ENCODE measurements around the gene PLCB4. TPM values are rescaled to one million over a fixed set of nuclear protein-coding genes. Genes with fewer than 3 reads are reported as not detected.

PLCB4 gene
- total RNA-seq, 2 experiments from 2014 or later = 0.06 TPM; not detected in 1

- no peak for TF ChIP-seq CTCF (IDR thresholded peaks at IDR 0.05)
- no peaks in the 10 kb centered on the region for H3K4me1 ChIP-seq (ENCODE audit: insufficient read depth, low read length)
- POLR2A ChIA-PET = no interaction called here
- Mint-ChIP-seq H3K27me3 (no peaks in the 10 kb centered on the region), H3K9me3 (peaks cover 14% of the 10 kb centered on the region), H3K4me1 (ENCODE audit: low read depth) (no peaks in the 10 kb centered on the region), H3K4me3 (no peak overlapping the region), H3K27ac (no peak overlapping the region), H3K36me3 (ENCODE audit: low read depth) (no peaks in the 10 kb centered on the region)
- no peaks in the 10 kb centered on the region for H3K36me3 ChIP-seq (ENCODE audit: insufficient read depth, low read length)
- H3K4me3 ChIP-seq (ENCODE audit: low read length) = no peak overlapping the region
- H3K27me3 ChIP-seq (ENCODE audit: control insufficient read depth in 1 of 2, insufficient read depth in 2 of 2, low read length in 2 of 2) = no peaks in the 10 kb centered on the region
- intact Hi-C loops (cut with DNase I, micrococcal nuclease) = no loop called here
- no peak for DNase-seq
- H3K27ac ChIP-seq (ENCODE audit: low read depth in 1 of 2, low read length in 2 of 2) = no peak overlapping the region
- ATAC-seq (ENCODE audit: poor library complexity) = no peak
- CTCF ChIA-PET = no interaction called here
- H3K9me3 ChIP-seq (ENCODE audit: control insufficient read depth in 1 of 2, insufficient read depth in 1 of 2, low read length in 2 of 2) = no peaks in the 10 kb centered on the region
Measured at GRCh38 chr20:9146649-9147048, 77.8 kb downstream of the PLCB4 start.

GRCh38 chr20:9147547-9148024 lies 78.7 kb downstream of the PLCB4 start:
- no peak for TF ChIP-seq CTCF (IDR thresholded peaks at IDR 0.05)
- Histone ChIP-seq H3K4me1 (ENCODE audit: insufficient read depth, low read length) (no peaks in the 10 kb centered on the region), H3K4me3 (ENCODE audit: low read length) (no peak overlapping the region), H3K27ac (ENCODE audit: low read depth in 1 of 2, low read length in 2 of 2) (no peak overlapping the region), H3K9me3 (ENCODE audit: control insufficient read depth in 1 of 2, insufficient read depth in 1 of 2, low read length in 2 of 2) (no peaks in the 10 kb centered on the region), H3K36me3 (ENCODE audit: insufficient read depth, low read length) (no peaks in the 10 kb centered on the region), H3K27me3 (ENCODE audit: control insufficient read depth in 1 of 2, insufficient read depth in 2 of 2, low read length in 2 of 2) (no peaks in the 10 kb centered on the region)
- intact Hi-C loops (cut with DNase I, micrococcal nuclease) = no loop called here
- no peak overlapping the region for H3K27ac Mint-ChIP-seq
- DNase-seq = no peak
- CTCF ChIA-PET = no interaction called here
- no peaks in the 10 kb centered on the region for H3K36me3 Mint-ChIP-seq (ENCODE audit: low read depth)
- POLR2A ChIA-PET = no interaction called here
- H3K9me3 Mint-ChIP-seq = peaks cover 12% of the 10 kb centered on the region
- no peaks in the 10 kb centered on the region for H3K27me3 Mint-ChIP-seq
- no peak for ATAC-seq (ENCODE audit: poor library complexity)
- H3K4me3 Mint-ChIP-seq = no peak overlapping the region
- no peaks in the 10 kb centered on the region for H3K4me1 Mint-ChIP-seq (ENCODE audit: low read depth)

GRCh38 chr20:9148291-9148690 lies 79.4 kb downstream of the PLCB4 start:
- Mint-ChIP-seq H3K27me3 (no peaks in the 10 kb centered on the region), H3K4me3 (no peak overlapping the region), H3K27ac (no peak overlapping the region), H3K36me3 (ENCODE audit: low read depth) (no peaks in the 10 kb centered on the region), H3K4me1 (ENCODE audit: low read depth) (no peaks in the 10 kb centered on the region), H3K9me3 (peaks cover 10% of the 10 kb centered on the region)
- ATAC-seq (ENCODE audit: poor library complexity) = no peak
- Histone ChIP-seq H3K9me3 (ENCODE audit: control insufficient read depth in 1 of 2, insufficient read depth in 1 of 2, low read length in 2 of 2) (no peaks in the 10 kb centered on the region), H3K4me1 (ENCODE audit: insufficient read depth, low read length) (no peaks in the 10 kb centered on the region), H3K27ac (ENCODE audit: low read depth in 1 of 2, low read length in 2 of 2) (no peak overlapping the region), H3K36me3 (ENCODE audit: insufficient read depth, low read length) (no peaks in the 10 kb centered on the region), H3K4me3 (ENCODE audit: low read length) (no peak overlapping the region), H3K27me3 (ENCODE audit: control insufficient read depth in 1 of 2, insufficient read depth in 2 of 2, low read length in 2 of 2) (no peaks in the 10 kb centered on the region)
- TF ChIP-seq CTCF (IDR thresholded peaks at IDR 0.05) = no peak
- ChIA-PET POLR2A (no interaction called here), CTCF (no interaction called here)
- DNase-seq = no peak
- intact Hi-C loops (cut with DNase I, micrococcal nuclease) = no loop called here

Measured in CD4-positive, alpha-beta T cell (primary cell).